Measurements from ENCODE around the gene LDB2. TPM values are rescaled to one million over a fixed set of nuclear protein-coding genes. Genes with fewer than 3 reads are reported as not detected.

Gene LDB2
- total RNA-seq, 2 donors from 2014 or later: 30.3 to 45.4 TPM

GRCh38 chr4:16818005-16818404, 80.4 kb downstream of the LDB2 start:
- intact Hi-C loops (cut with DNase I): no loop called here
- ATAC-seq: no peak
- no peak for DNase-seq

GRCh38 chr4:16817286-16817685, 81.2 kb downstream of the LDB2 start:
- no peak for DNase-seq
- no peak for ATAC-seq
- intact Hi-C loops (cut with DNase I): no loop called here

- intact Hi-C loops (cut with DNase I): no loop called here
- DNase-seq (no peak), ATAC-seq (no peak)
Observed at GRCh38 chr4:16814361-16814760, 84.1 kb downstream of the LDB2 start.

GRCh38 chr4:16812041-16812440, 86.4 kb downstream of the LDB2 start:
- DNase-seq (no peak), ATAC-seq (no peak)
- intact Hi-C loops (cut with DNase I): no loop called here

GRCh38 chr4:16809943-16810342, 88.5 kb downstream of the LDB2 start:
- intact Hi-C loops (cut with DNase I): no loop called here
- no peak for ATAC-seq
- no peak for DNase-seq

- intact Hi-C loops (cut with DNase I): no loop called here
- DNase-seq (no peak), ATAC-seq (no peak)
Observed at GRCh38 chr4:16809064-16809463, 89.4 kb downstream of the LDB2 start.

GRCh38 chr4:16807355-16807754, 91.1 kb downstream of the LDB2 start:
- ATAC-seq: no peak
- DNase-seq: no peak
- intact Hi-C loops (cut with DNase I): no loop called here

GRCh38 chr4:16804581-16804980, 93.9 kb downstream of the LDB2 start:
- intact Hi-C loops (cut with DNase I): no loop called here
- ATAC-seq (no peak), DNase-seq (no peak)

- no peak for ATAC-seq
- DNase-seq: no peak
- intact Hi-C loops (cut with DNase I): no loop called here
Observed at GRCh38 chr4:16802044-16802443, 96.4 kb downstream of the LDB2 start.

- intact Hi-C loops (cut with DNase I): no loop called here
- DNase-seq (no peak), ATAC-seq (no peak)
Observed at GRCh38 chr4:16801356-16801755, 97.1 kb downstream of the LDB2 start.

- DNase-seq (peak; percentile 60), ATAC-seq (peak; percentile 65 to 67)
Observed at GRCh38 chr4:16794816-16795445, 103.5 kb downstream of the LDB2 start.

GRCh38 chr4:16791460-16791859, 107.0 kb downstream of the LDB2 start:
- intact Hi-C loops (cut with DNase I): no loop called here
- no peak for ATAC-seq
- DNase-seq: no peak

More at GRCh38 chr4:16794816-16795445, 103.5 kb downstream of the LDB2 start:
- intact Hi-C loops (cut with DNase I): loop anchor here in 1 of 2 donors (2.0 kb wide), 1 partner anchor 530 kb away; no protein-coding TSS in a partner anchor

GRCh38 chr4:16790508-16790907, 107.9 kb downstream of the LDB2 start:
- ATAC-seq (no peak), DNase-seq (no peak)
- intact Hi-C loops (cut with DNase I): no loop called here

GRCh38 chr4:16788868-16789267, 109.6 kb downstream of the LDB2 start:
- intact Hi-C loops (cut with DNase I): no loop called here

GRCh38 chr4:16785793-16786527, 112.5 kb downstream of the LDB2 start:
- DNase-seq (no peak), ATAC-seq (no peak)
- intact Hi-C loops (cut with DNase I): no loop called here

More at GRCh38 chr4:16788868-16789267, 109.6 kb downstream of the LDB2 start:
- DNase-seq: no peak
- no peak for ATAC-seq

- intact Hi-C loops (cut with DNase I): no loop called here
- DNase-seq (no peak), ATAC-seq (no peak)
Observed at GRCh38 chr4:16783119-16783518, 115.3 kb downstream of the LDB2 start.

GRCh38 chr4:16779028-16779675, 119.3 kb downstream of the LDB2 start:
- no peak for DNase-seq
- intact Hi-C loops (cut with DNase I): no loop called here
- ATAC-seq: peak in 1 of 2 donors; percentile 26

GRCh38 chr4:16777726-16778125, 120.7 kb downstream of the LDB2 start:
- no peak for DNase-seq
- ATAC-seq: no peak
- intact Hi-C loops (cut with DNase I): no loop called here

GRCh38 chr4:16775411-16776154, 122.9 kb downstream of the LDB2 start:
- DNase-seq (no peak), ATAC-seq (no peak)
- intact Hi-C loops (cut with DNase I): no loop called here

GRCh38 chr4:16772366-16772850, 126.0 kb downstream of the LDB2 start:
- intact Hi-C loops (cut with DNase I): no loop called here
- DNase-seq (no peak), ATAC-seq (no peak)

Data from left cardiac atrium (tissue), 4 donors.